Measurements from ENCODE around the gene SDK1.
A peak's percentile ranks its signal among the peaks of the same experiment; 100 is the strongest.

The SDK1 gene

GRCh38 chr7:3283130-3283704 is 17.8 kb upstream of the SDK1 start:
- peak; percentile 67 for DNase-seq (ENCODE audit: low spot score)
- ChIA-PET POLR2A (ENCODE audit: low non-redundant PET) (no interaction called here), CTCF (interaction anchor here (0.6 to 1.3 kb wide), 3 partner anchors 11 to 244 kb away, joined by 3 to 4 read pairs (median 3); no protein-coding TSS in a partner anchor)
- H3K27ac ChIP-seq = peak overlapping the region; percentile 88
- TF ChIP-seq CTCF (conservative IDR thresholded peaks at IDR 0.05; ENCODE audit: low read depth) = no peak

GRCh38 chr7:3285652-3286051 is 15.4 kb upstream of the SDK1 start:
- TF ChIP-seq CTCF (conservative IDR thresholded peaks at IDR 0.05; ENCODE audit: low read depth) = no peak
- ChIA-PET POLR2A (ENCODE audit: low non-redundant PET) (no interaction called here), CTCF (no interaction called here)
- no peak for DNase-seq (ENCODE audit: low spot score)
- no peak overlapping the region for H3K27ac ChIP-seq

- no peak for TF ChIP-seq CTCF (conservative IDR thresholded peaks at IDR 0.05; ENCODE audit: low read depth)
- no peak for DNase-seq (ENCODE audit: low spot score)
- ChIA-PET CTCF (interaction anchor here (0.7 to 1.2 kb wide), 2 partner anchors 20 to 403 kb away, joined by 3 to 5 read pairs; no protein-coding TSS in a partner anchor), POLR2A (ENCODE audit: low non-redundant PET) (interaction anchor here (0.6 kb wide), 1 partner anchor 603 kb away, joined by 8 read pairs; no protein-coding TSS in a partner anchor)
- H3K27ac ChIP-seq = no peak overlapping the region
Observed at GRCh38 chr7:3289996-3290395, 11.1 kb upstream of the SDK1 start.

- DNase-seq (ENCODE audit: low spot score) = no peak
- ChIA-PET CTCF (interaction anchor here (0.5 to 1.0 kb wide), 2 partner anchors 8 to 737 kb away, joined by 3 read pairs; partner anchors contain the start of gene BRAT1), POLR2A (ENCODE audit: low non-redundant PET) (no interaction called here)
Observed at GRCh38 chr7:3292694-3293093, 8.4 kb upstream of the SDK1 start.

GRCh38 chr7:3294432-3295100 is 6.5 kb upstream of the SDK1 start:
- no peak overlapping the region for H3K27ac ChIP-seq
- no peak for TF ChIP-seq CTCF (conservative IDR thresholded peaks at IDR 0.05; ENCODE audit: low read depth)
- POLR2A ChIA-PET (ENCODE audit: low non-redundant PET) = no interaction called here
- no peak for DNase-seq (ENCODE audit: low spot score)
- CTCF ChIA-PET = interaction anchor here (0.6 to 0.7 kb wide), 3 partner anchors 35 to 351 kb away, joined by 3 to 4 read pairs (median 3); no protein-coding TSS in a partner anchor

More at GRCh38 chr7:3292694-3293093, 8.4 kb upstream of the SDK1 start:
- no peak for TF ChIP-seq CTCF (conservative IDR thresholded peaks at IDR 0.05; ENCODE audit: low read depth)
- H3K27ac ChIP-seq = no peak overlapping the region

- CTCF ChIA-PET = no interaction called here
- H3K27ac ChIP-seq = no peak overlapping the region
- DNase-seq (ENCODE audit: low spot score) = no peak
- TF ChIP-seq CTCF (conservative IDR thresholded peaks at IDR 0.05; ENCODE audit: low read depth) = no peak
- POLR2A ChIA-PET (ENCODE audit: low non-redundant PET) = no interaction called here
Observed at GRCh38 chr7:3297105-3297819, 3.8 kb upstream of the SDK1 start.
